ENCODE data around the gene PPP2R1A. TPM values are rescaled to one million over a fixed set of nuclear protein-coding genes. Genes with fewer than 3 reads are reported as not detected.

Gene PPP2R1A
- total RNA-seq, 2 donors from 2014 or later: 241 to 252 TPM

Other genes with a start within 250 kb of the PPP2R1A start
- gene ZNF350, start 203.2 kb upstream of the PPP2R1A start, total RNA-seq: 10 to 100 TPM in 1 of 2 donors, 1 to 10 TPM in 1; 9.4 to 16.9 TPM
- gene ZNF615, start 181.8 kb upstream of the PPP2R1A start, total RNA-seq: 10 to 100 TPM in 1 of 2 donors, 1 to 10 TPM in 1; 6.8 to 12.9 TPM
- gene ZNF614, start 161.7 kb upstream of the PPP2R1A start, total RNA-seq: 10 to 100 TPM in 1 of 2 donors, 1 to 10 TPM in 1; 7.2 to 14.7 TPM
- gene ZNF432, start 141.2 kb upstream of the PPP2R1A start, total RNA-seq: 10 to 100 TPM; 14.6 to 22.5 TPM
- gene ZNF841, start 94.3 kb upstream of the PPP2R1A start, total RNA-seq: 10 to 100 TPM; 36.5 to 43.0 TPM
- gene ZNF616, start 50.1 kb upstream of the PPP2R1A start, total RNA-seq: 1 to 10 TPM; 4.8 to 7.8 TPM
- gene ZNF836, start 18.4 kb upstream of the PPP2R1A start, total RNA-seq: 10 to 100 TPM in 1 of 2 donors, 1 to 10 TPM in 1; 8.3 to 12.9 TPM
- gene ZNF766, start 79.5 kb downstream of the PPP2R1A start, total RNA-seq: 10 to 100 TPM; 13.3 to 18.1 TPM
- gene ZNF480, start 107.1 kb downstream of the PPP2R1A start, total RNA-seq: 10 to 100 TPM in 1 of 2 donors, 1 to 10 TPM in 1; 7.0 to 11.2 TPM
- under 1 TPM; 0.36 to 0.74 TPM for gene ZNF610, start 146.2 kb downstream of the PPP2R1A start, total RNA-seq
- 10 to 100 TPM in 1 of 2 donors, 1 to 10 TPM in 1; 6.1 to 13.7 TPM for gene ZNF880, start 179.9 kb downstream of the PPP2R1A start, total RNA-seq
- gene ZNF528, start 207.8 kb downstream of the PPP2R1A start, total RNA-seq: 10 to 100 TPM in 1 of 2 donors, 1 to 10 TPM in 1; 8.3 to 12.6 TPM
- not detected for gene ZNF534, start 239.1 kb downstream of the PPP2R1A start, total RNA-seq